Peyer's patch (tissue), 4 donors: ENCODE measurements around the gene HRAS.

Source experiments
- CTCF ChIP-seq, 6 experiments: fragments of 450-650 bp in 4 of 6; fragments of 200-600 bp in 2 of 6; sonication (generic) in 1 of 6; IDR thresholded peaks; one replicate each; pipeline ENCODE4 v1.5.1; 2017 to 2019; ENCODE audit warnings: antibody characterized with exemption in 6 of 6, mild to moderate bottlenecking in 3 of 6, moderate library complexity in 1 of 6
- POLR2A ChIP-seq, 2 donors: fragments of 450-650 bp; IDR thresholded peaks; one replicate each; pipeline ENCODE4 v1.5.1; 2017; ENCODE audit warnings: antibody characterized with exemption in 2 of 2, mild to moderate bottlenecking in 2 of 2, moderate library complexity in 2 of 2

- TF ChIP-seq POLR2A (IDR thresholded peaks at IDR 0.05): no peak
- no peak for TF ChIP-seq CTCF (IDR thresholded peaks at IDR 0.05)
Observed at GRCh38 chr11:499201-500076, 35.9 kb downstream of the HRAS start.
